Caco-2 (cell line): ENCODE results near the gene EEIG2. TPM values are rescaled to one million over a fixed set of nuclear protein-coding genes. Genes with fewer than 3 reads are reported as not detected.

ENCODE experiments used
- BruUV-seq: library from RNA; stranded (reverse); fragments of 400-500 nt; replicated peaks from 2 replicates; lab custom pipeline; 2021; lab: Mats Ljungman, UMichigan
- CTCF ChIA-PET: fragments of 300-600 bp; sonication (Branson Sonifier 250); formaldehyde crosslinking; loops from one replicate; lab custom pipeline; 2022; ENCODE audit warnings: antibody characterized with exemption; lab: Charles Lee
- POLR2A ChIA-PET: fragments of 300-600 bp; sonication (Branson Sonifier 250); formaldehyde crosslinking; loops from one replicate; lab custom pipeline; 2022; ENCODE audit warnings: antibody characterized with exemption; lab: Charles Lee
- DNase-seq, 2 experiments: peaks; one replicate each; pipeline versions ENCODE4 v3.0.0 to v3.0.0-alpha.2; 2020 to 2022
- H3K27me3 ChIP-seq: replicated peaks from 2 replicates; pipeline ENCODE4 v1.6.0; 2011; ENCODE audit warnings: low read length; ENCODE audit not compliant: control insufficient read depth, insufficient read depth
- H3K36me3 ChIP-seq: 2 replicates; pipeline ENCODE4 v1.5.1; 2011; ENCODE audit warnings: low read length; ENCODE audit not compliant: control insufficient read depth, insufficient read depth
- H3K4me1 ChIP-seq: fragments of 250-450 bp; sonication (Bioruptor Pico); 2 replicates; pipeline ENCODE4 v1.5.1; 2020; ENCODE audit warnings: mild to moderate bottlenecking
- H3K4me3 ChIP-seq: 2 replicates; pipeline ENCODE4 v1.5.1; 2011; ENCODE audit warnings: low read depth, mild to moderate bottlenecking, control low read depth, low read length
- H3K9me3 ChIP-seq: fragments of 250-450 bp; sonication (Bioruptor Pico); 2 replicates; pipeline ENCODE4 v1.5.1; 2020; ENCODE audit warnings: mild to moderate bottlenecking, moderate library complexity
- H3K27ac Mint-ChIP-seq: one replicate; pipeline ENCODE4 v1.8.0; 2022; ENCODE audit warnings: mixed read lengths; ENCODE audit not compliant: unreplicated experiment
- H3K27me3 Mint-ChIP-seq: one replicate; pipeline ENCODE4 v1.8.0; 2022; ENCODE audit warnings: mixed read lengths; ENCODE audit not compliant: insufficient read depth, unreplicated experiment
- H3K36me3 Mint-ChIP-seq: one replicate; pipeline ENCODE4 v1.8.0; 2022; ENCODE audit warnings: mild to moderate bottlenecking, mixed read lengths; ENCODE audit not compliant: insufficient read depth, unreplicated experiment
- H3K4me1 Mint-ChIP-seq: one replicate; pipeline ENCODE4 v1.8.0; 2022; ENCODE audit warnings: low read depth, mixed read lengths; ENCODE audit not compliant: unreplicated experiment
- H3K4me3 Mint-ChIP-seq: one replicate; pipeline ENCODE4 v1.8.0; 2022; ENCODE audit warnings: mild to moderate bottlenecking, moderate library complexity, mixed read lengths; ENCODE audit not compliant: unreplicated experiment
- H3K9me3 Mint-ChIP-seq: one replicate; pipeline ENCODE4 v1.8.0; 2022; ENCODE audit warnings: mixed read lengths; ENCODE audit not compliant: unreplicated experiment
- CTCF ChIP-seq, 2 experiments: fragments of 200-600 bp in 1 of 2; IDR thresholded peaks; 1 replicate in 1 of 2; 2 replicates in 1 of 2; pipeline versions ENCODE4 v1.5.1 to v1.8.0; 2011 to 2022; ENCODE audit warnings: antibody characterized with exemption in 1 of 2, control low read depth in 1 of 2, inconsistent platforms in 1 of 2, low read depth in 1 of 2, low read length in 1 of 2, mild to moderate bottlenecking in 1 of 2, moderate library complexity in 1 of 2; ENCODE audit not compliant: insufficient read depth in 1 of 2, severe bottlenecking in 1 of 2, unreplicated experiment in 1 of 2
- intact Hi-C: fragments of 100-400 bp; cut with micrococcal nuclease; formaldehyde crosslinking; loops from one replicate; pipeline ENCODE4 v1.10.0; 2022; ENCODE audit not compliant: unreplicated experiment
- total RNA-seq: library from RNA; stranded (reverse); gene quantifications from 2 replicates; pipeline ENCODE4 v1.2.3, GENCODE V29; 2022

Gene EEIG2
- total RNA-seq, 1 experiment from 2014 or later = 3.1 TPM

- Histone ChIP-seq H3K36me3 (no peaks in the 10 kb centered on the region), H3K4me1 (no peaks in the 10 kb centered on the region), H3K9me3 (no peaks in the 10 kb centered on the region), H3K4me3 (no peak overlapping the region), H3K27me3 (no peaks in the 10 kb centered on the region)
- ChIA-PET POLR2A (interaction anchor here (0.6 kb wide), 1 partner anchor 10 kb away, joined by 3 read pairs; no protein-coding TSS in a partner anchor), CTCF (no interaction called here)
- Mint-ChIP-seq H3K4me3 (no peak overlapping the region), H3K4me1 (no peaks in the 10 kb centered on the region), H3K36me3 (no peaks in the 10 kb centered on the region), H3K9me3 (no peaks in the 10 kb centered on the region), H3K27me3 (no peaks in the 10 kb centered on the region), H3K27ac (no peak overlapping the region)
- DNase-seq = no peak
- BruUV-seq = no TSS peak
- TF ChIP-seq CTCF (IDR thresholded peaks at IDR 0.05; ENCODE audit: insufficient read depth in 1 of 2, low read depth in 1 of 2, low read length in 1 of 2, severe bottlenecking in 1 of 2, unreplicated experiment in 1 of 2) = no peak
- intact Hi-C loops = no loop called here
Measured at GRCh38 chr1:108585313-108585712, 25.4 kb downstream of the EEIG2 start.

DNA sequence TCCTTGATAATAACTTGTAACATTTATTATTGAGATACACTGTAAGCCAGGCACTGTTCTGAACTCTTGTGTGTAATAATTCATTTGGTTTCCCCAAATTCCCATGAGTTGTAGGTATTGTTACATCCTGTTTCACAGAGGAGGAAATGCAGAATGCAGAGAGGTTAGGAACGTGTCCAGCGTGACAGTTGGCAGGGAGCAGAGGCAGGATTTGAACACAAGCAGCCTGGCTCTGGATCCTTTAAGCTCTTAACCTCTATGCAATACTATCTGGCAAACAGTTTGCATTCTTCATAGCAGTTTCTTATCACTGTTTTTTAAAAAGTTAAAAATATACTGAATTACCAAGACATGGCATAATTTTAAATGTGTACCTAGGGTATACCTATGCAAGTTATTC is 30.5 kb downstream of the EEIG2 start:
- Mint-ChIP-seq H3K36me3 (no peaks in the 10 kb centered on the region), H3K4me1 (peaks cover under 1% of the 10 kb centered on the region), H3K4me3 (no peak overlapping the region), H3K9me3 (no peaks in the 10 kb centered on the region), H3K27ac (no peak overlapping the region), H3K27me3 (no peaks in the 10 kb centered on the region)
- no peaks in the 10 kb centered on the region for H3K9me3 ChIP-seq
- BruUV-seq = no TSS peak
- H3K36me3 ChIP-seq = no peaks in the 10 kb centered on the region
- no peaks in the 10 kb centered on the region for H3K27me3 ChIP-seq
- intact Hi-C loops = no loop called here
- ChIA-PET POLR2A (no interaction called here), CTCF (no interaction called here)
- DNase-seq = no peak
- H3K4me1 ChIP-seq = no peaks in the 10 kb centered on the region
- H3K4me3 ChIP-seq = no peak overlapping the region
- TF ChIP-seq CTCF (IDR thresholded peaks at IDR 0.05; ENCODE audit: insufficient read depth in 1 of 2, low read depth in 1 of 2, low read length in 1 of 2, severe bottlenecking in 1 of 2, unreplicated experiment in 1 of 2) = no peak

DNA sequence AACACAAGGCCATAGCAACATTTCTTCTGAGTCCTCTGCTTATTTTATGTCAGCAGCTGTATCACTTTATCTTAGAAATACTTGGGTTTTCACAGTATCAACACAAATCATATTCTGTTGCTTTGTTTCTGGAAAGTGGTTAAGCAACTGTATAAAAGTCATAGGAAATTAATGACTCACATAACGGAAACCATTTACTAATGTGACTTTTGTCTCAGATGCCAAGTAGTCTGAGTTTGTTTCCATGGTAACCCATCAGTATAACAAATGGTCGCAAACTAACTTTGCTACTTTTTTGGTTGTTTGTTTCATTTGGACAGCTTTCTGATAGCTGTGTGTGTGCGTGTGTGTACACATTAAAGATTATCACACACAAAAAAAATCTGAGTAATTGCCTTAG is 31.1 kb downstream of the EEIG2 start:
- Mint-ChIP-seq H3K4me1 (peaks cover 6% of the 10 kb centered on the region), H3K27ac (no peak overlapping the region), H3K36me3 (no peaks in the 10 kb centered on the region), H3K9me3 (no peaks in the 10 kb centered on the region), H3K27me3 (no peaks in the 10 kb centered on the region), H3K4me3 (no peak overlapping the region)
- ChIA-PET POLR2A (no interaction called here), CTCF (no interaction called here)
- no peak overlapping the region for H3K4me3 ChIP-seq
- intact Hi-C loops = no loop called here
- no peak for DNase-seq
- BruUV-seq = no TSS peak
- H3K36me3 ChIP-seq = no peaks in the 10 kb centered on the region
- H3K4me1 ChIP-seq = no peaks in the 10 kb centered on the region
- H3K9me3 ChIP-seq = no peaks in the 10 kb centered on the region
- no peaks in the 10 kb centered on the region for H3K27me3 ChIP-seq
- no peak for TF ChIP-seq CTCF (IDR thresholded peaks at IDR 0.05; ENCODE audit: insufficient read depth in 1 of 2, low read depth in 1 of 2, low read length in 1 of 2, severe bottlenecking in 1 of 2, unreplicated experiment in 1 of 2)
